Measurements from ENCODE around the gene EFNA4.
"Not testable (repeated sequence)": the region's sequence is repeated elsewhere in the genome, so short reads cannot be mapped to it uniquely, and the experiment has no call there.

The EFNA4 gene

GRCh38 chr1:155116113-155116764 is 52.7 kb downstream of the EFNA4 start:
- no peak for DNase-seq (ENCODE audit: low read depth)
- TF ChIP-seq CTCF (IDR thresholded peaks at IDR 0.05; ENCODE audit: low read depth, low read length, missing control alignments) = no peak
- in situ Hi-C loops (cut with HindIII; ENCODE audit: low sequenced_read_pairs) = no loop called here
- no peak overlapping the region for H3K4me3 ChIP-seq (ENCODE audit: low read depth, low read length)

- DNase-seq (ENCODE audit: low read depth) = no peak
- no peak overlapping the region for H3K4me3 ChIP-seq (ENCODE audit: low read depth, low read length)
- no peak for TF ChIP-seq CTCF (IDR thresholded peaks at IDR 0.05; ENCODE audit: low read depth, low read length, missing control alignments)
- in situ Hi-C loops (cut with HindIII; ENCODE audit: low sequenced_read_pairs) = no loop called here
These were observed 54.1 kb downstream of the EFNA4 start for GRCh38 chr1:155117610-155118009.

- DNase-seq (ENCODE audit: low read depth); H3K4me3 ChIP-seq (ENCODE audit: low read depth, low read length); in situ Hi-C loops (cut with HindIII; ENCODE audit: low sequenced_read_pairs): not testable (repeated sequence)
These were observed 54.5 kb downstream of the EFNA4 start for GRCh38 chr1:155118090-155118489.

All from astrocyte of the cerebellum (primary cell).